Measurements from ENCODE around the gene SLC25A15.

The SLC25A15 gene

DNA sequence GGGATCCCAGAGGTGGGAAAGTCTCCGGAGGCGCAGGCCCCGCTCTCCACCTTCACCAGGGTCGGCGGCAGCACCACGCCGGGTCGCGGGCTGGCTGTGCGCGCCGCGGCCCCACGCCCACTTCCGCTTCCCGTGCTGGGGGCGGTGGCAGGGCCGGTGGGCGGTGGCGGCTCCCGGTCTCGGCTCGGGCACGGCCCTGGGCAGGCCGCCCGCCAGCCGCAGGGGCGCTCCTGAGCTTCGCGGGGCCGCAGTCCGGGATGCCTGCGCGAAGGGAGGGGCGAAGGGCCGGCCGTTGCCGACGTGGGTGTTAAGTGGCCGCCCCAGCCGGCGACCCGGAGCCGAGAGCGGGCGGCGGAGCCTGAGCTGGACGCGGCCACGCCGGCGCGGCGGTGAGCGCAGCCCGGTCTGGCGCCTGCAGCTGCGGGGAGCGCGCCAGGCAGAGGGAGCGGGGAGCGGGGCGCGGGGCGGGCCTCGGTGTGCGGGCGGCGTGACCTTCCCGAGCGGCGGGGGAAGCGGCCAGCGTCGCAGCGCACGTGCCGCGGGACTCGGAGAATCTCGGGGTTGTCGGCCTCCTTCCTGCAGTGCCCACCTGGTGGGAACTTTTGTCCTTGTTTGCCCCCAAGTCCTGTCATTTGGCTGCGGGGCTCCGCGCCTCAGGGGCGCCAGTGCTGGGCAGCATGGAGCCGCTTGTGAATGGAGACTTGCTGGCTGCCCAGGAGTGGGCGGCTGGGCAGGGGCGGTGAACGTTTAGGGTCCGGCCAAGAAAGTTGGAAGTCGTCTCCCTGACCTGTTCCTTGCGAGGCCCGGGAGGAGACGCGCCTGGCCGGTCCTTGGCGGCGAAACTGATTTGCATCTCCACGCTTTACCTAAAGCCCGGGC lies at the start of gene SLC25A15:
Gene SLC25A15 (plus strand): TSS at position 337 of the 879 bp plus-strand sequence. CDS start 3,616 bp downstream, outside the sequence.
- peak; percentile 33 to 52 for DNase-seq

DNA sequence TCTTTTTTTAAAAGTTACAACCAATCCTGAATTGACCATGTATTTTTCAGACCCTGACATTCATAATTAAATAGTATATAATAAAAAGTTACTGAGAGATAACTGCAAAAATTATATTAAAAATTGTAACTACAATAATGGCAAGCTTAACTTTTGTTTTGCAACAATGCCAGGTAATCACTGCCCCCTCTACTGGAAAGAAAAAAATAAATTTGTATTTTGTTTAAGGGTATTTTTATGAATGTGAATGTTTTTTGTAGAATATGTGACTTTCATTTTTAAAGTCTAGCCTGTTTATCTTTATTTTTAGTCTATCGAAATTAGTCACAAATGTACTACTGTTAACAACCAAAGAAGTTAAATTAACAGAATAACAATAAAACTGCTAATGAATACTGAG lies 40.1 kb upstream of the SLC25A15 start:
- no peak for DNase-seq

DNA sequence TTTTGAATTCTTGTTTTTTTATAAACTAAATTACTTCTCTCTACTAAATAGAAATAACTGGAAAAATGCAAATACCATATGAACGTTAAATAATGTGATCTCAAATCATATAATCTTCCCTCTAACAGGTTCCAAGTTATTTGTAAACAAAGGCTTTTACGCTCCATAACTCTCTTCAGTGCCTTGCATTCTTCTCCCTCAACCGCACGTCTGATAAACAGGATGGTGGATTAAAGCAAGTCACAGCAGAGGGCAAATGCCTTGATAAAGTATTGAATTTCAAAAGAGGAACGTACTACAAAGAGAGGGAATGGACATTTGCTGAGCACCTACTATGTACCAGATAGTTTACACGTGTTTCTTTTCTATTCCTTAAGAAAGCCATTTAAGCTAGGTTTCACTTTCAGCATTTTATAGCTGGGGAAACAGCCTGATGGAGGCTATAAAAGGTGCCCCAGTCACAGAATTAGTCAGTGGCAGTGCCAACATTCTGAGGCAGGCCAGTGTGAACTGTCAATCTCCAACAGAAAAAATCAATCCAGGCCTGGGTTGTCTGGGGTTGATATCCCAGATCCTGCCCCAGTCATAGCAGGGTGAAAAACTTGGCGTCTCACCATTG lies 34.2 kb upstream of the SLC25A15 start:
- no peak for DNase-seq

DNA sequence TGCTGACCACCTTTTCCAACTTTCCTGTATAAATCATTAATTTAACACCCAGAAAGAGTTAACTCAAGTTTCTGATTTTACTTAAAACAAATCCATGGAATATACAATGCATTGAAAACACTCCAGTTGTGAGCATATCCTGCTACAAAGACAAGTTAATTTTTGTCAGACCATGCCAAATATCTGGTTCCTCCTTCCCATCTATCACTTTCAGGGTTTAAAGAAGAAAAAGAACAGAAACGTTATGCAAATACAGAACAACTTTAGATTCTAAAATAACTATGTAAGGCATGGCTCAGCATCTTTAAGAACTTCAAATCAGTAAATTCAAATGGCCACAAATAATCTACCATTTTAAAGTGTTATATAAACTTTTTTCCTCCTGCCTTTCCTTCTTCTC lies 33.4 kb upstream of the SLC25A15 start:
- no peak for DNase-seq

DNA sequence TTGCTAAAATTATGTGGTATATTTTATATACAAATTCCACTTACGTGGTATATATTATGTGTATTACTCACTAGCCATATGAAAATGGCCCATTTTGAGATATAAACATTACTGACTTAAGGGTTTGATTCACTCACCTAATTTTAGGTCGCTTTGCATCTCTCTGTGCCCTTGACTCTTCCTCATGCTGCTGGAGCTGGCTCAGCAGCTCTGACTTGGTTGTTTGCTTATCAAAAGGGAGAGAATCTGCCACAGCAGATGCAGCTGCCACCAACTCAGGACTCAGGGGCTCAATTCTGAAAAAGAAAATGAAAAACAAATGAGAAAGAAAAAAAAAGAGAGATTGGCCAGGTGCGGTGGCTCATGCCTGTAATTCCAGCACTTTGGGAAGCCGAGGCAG lies 30.6 kb upstream of the SLC25A15 start:
- no peak for DNase-seq

DNA sequence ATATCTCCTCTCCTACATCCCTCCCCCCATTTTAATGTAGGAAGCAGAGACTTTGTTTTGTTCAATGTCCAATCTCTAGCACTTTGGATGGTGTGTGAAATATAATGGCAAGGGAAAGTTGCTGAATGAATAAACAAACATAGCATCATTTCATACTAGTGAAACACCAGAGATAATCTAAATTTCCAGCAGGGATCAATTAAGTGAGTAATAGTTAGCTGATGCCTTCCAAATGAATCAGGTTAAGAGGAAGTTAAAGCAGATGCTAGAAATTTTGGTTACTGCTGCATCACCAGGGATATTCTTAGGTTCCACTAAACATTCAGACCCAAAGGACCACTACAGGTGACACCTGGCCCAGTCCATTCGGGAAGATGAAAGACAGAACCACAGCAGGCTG lies 26.6 kb upstream of the SLC25A15 start:
- DNase-seq, result no peak

DNA sequence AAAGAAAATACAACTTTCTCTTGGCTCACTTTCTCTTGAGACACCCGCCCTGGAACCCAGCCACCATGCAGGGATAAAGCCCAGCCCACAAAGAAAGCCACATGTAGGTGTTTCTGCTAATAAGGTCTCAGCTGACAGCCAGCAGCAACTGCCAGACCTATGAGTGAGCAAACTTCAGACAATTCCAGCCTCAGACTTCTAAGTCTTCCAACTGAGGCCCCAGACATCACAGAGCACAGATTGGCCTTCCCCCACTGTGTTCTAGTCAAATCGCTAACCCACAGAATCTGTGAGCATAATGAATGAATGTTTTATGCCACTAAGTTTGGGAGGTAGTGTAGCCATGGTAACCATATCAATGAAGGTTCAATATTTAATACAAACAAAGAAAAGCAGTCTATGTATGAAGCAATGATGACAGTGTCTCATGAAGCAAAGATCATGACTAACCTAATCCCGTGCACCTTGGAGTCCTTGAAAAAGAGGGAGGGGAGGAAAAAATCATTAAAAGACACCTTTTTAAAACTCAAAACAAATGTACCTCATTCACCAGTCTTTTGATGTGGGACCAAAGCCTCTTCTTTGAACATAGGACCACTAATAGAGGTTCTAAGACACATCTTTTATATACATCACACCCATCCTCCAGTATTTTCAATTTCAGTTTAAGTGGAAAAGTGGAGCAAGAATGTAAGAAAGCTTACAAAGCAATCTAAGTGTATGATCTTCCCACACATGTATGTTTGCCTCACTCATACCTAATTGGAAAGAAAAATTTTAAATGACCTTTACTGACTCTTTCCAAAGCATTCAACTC lies 24.6 kb upstream of the SLC25A15 start:
- no peak for DNase-seq

DNA sequence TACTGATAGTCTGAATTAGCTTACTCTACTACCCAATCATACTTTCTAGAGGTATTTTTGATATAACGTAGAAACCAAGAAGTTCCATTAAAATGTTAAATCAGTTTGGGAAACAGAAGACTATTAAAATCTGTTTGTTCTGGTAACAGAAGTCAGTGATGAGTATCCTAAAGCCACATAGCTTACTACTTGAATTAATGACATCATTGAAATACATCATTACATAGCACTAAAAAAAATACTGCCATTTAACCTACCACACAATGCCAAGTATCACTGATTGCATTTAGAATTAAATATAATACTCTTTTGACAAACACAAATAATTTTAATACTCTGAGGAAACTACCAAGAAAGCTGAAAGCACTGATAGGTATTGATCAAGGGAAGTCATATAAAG lies 23.8 kb upstream of the SLC25A15 start:
- no peak for DNase-seq

DNA sequence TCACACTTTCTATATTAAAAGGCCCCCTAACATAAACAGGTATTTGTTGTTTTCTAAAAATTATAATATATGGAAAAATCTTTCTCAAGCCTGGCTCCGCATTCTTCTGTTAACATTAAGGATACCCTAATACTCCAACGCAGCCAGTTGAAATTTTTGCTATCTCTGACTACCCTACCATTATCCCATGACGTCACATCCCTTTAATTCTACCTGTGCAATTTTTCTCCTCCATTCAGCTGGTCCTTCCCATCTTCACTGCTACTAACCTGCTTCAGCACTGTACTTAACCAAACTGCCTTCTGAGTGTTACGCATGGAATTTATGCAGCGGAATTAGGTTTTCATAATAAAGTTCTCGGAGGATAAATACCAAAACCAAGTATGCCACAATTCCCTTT lies 19.4 kb upstream of the SLC25A15 start:
- DNase-seq, result no peak

DNA sequence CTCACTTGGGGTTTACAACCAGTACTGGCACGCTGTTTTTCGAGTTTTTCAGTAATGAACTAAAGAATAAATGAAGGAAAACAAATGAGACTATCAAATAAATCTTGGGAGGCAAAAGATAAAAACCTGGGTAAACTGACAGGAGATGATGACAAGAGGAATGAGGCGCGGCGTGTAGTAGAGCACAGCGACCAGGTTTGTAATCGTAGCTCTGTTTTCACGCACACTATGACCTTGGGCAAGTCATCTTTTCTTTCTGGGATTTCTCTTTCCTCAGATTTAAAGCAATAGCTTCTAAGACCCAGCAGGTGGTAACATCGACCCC lies 18.8 kb upstream of the SLC25A15 start:
- DNase-seq, result no peak

DNA sequence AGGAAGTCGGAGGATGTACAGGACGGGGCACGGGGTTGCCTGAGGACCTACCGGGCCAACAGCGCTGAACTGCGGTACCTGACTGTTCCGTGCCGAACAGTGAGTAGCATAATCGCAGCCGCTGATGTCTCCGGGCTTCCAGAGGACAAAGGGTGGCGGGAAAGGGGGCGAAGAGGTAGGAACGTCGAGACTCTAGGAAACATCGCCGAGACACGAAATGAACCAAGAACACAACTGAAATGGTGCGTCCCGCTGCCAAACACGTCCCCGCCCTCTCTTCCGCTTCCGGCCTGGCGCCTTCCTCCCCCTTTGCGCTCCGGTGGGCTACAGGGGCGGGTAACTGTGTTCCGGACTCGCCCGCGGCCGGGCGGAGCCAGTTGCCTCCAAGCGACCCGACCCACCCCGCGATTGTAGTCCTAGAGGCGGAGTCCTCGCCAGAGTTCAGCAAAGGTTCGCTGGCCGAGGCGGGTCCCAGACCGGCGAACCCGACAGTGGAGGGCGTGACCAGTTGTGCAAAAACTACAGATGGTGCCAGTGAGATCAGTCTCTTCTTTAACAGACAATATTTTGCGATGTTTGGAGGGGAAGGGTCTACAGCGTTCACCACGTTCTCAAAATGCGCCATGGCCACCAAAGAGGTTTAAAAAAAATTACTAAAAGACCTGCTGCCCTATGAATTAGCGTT lies 18.3 kb upstream of the SLC25A15 start, which contains the start of gene MRPS31:
Gene MRPS31 (minus strand): TSS at position 257 of the 685 bp plus-strand sequence. CDS start 54 bp downstream, at position 203.
- DNase-seq, result peak; percentile 89 to 93

DNA sequence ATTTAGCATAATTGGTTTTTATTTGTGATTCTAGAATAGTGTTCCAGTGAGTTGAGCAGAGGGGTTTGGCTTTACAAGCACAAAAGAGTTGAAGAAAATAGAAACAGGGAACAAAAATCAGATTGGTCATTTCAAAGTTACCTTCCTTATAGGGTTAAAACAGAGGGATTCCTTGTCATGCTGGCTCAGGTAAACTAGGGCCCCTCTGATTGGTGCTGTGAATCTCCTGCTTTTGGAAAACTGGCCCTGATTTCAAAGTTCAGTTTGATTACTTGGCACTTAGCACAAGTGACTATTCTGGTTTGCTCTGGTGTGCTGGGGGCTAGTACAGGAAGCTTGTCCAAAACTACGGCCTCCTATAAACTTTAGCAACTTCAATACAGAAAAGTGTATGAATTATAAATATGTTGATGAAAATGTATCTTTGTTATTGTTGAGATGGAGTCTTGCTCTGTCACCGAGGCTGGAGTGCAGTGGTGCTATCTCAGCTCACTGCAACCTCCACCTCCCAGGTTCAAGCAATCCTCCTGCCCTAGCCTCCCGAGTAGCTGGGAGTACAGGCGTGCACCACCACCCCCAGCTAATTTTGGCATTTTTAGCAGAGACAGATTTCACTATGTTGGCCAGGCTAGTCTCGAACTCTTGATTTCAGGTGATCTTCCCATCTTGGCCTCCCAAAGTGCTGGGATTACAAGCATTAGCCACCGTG lies 16.5 kb upstream of the SLC25A15 start:
- DNase-seq, result no peak

DNA sequence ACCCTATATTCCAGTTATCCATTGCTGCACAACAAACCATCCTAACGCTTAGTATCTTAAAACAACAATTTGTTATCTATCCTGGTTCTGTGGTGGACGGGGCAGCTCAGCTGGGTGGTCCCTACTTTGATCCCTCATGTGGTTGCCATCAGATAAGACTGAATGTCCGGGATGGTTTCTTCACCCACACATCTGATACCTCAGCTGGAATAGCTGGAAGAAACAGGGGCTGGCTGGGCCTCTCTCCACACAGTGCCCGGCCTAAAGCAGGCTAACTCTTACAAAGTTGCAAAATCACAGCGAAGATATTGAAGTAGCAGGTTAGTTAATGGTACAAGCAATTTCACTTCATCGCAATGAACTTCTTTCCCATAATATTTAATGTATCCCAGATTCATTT lies 14.7 kb upstream of the SLC25A15 start:
- DNase-seq, result no peak

DNA sequence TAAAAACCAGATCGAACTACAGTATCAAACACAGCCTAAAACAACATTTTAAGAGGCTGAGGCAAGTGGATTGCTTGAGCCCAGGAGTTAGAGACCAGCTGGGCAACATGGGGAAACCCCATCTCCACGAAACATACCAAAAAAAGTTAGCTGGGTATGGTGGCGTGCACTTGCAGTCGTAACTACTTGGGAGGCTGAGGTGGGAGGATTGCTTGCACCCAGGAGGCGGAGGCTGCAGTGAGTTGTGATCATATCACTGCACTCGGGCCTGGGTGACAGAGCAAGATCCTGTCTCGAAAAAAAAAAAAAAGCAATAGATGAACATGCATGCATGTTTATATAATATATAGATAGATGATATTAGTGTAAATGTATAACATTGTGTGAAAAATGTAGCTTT lies 13.2 kb upstream of the SLC25A15 start:
- no peak for DNase-seq

DNA sequence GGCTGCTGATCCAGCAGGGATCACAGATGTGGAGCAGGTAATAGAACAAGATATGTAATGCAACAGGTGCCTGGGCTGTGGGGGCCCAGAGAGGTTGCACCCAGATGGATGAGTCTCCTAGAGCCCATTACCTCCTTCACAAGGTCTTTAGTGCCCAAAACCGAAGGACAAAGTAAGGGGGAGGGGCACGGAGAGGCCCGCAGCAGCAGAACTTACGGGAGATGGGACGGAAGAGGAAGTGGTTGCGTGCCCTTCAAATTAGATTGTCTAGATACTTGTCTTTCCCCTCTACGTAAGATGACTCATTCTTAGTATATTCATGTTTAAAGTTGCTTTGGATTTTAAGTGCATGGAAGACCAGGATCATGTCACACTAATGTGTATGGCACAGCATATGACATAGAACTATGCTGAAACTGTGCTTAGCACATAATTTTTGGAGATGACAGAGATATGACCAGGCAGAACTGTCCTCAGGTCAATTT lies 12.7 kb upstream of the SLC25A15 start:
- DNase-seq, result no peak

DNA sequence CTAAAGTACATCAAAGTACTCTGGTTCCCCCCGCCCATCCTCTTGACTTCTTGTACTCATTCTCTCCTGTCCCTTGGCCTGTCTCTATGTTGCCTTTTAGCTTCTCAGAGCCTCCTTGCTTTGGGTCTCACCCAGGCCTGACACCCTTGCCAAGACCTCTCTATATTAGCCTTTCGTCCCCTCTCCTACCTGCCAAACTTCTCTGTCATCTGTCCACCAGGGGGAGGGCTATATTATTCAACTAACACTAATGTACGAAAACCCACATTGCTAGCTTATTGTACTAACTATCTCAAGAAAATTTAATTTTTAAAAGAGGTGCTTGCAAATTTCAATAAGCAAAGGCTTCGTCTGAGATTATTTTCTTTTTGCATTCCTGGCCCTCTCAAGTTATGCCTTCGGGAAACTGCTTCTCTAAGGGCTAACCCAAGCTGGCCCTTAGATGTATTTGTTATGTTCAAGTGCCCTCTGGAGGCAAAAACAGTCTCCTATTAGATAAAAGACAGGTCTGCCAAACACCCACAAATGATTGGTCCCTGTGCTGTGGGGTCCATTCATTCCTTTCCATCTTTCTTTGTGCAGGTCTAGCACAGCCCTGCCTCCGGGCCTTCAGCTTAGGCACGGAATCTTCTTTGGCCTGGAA lies 12.1 kb upstream of the SLC25A15 start:
- peak; percentile 6 to 66 for DNase-seq

DNA sequence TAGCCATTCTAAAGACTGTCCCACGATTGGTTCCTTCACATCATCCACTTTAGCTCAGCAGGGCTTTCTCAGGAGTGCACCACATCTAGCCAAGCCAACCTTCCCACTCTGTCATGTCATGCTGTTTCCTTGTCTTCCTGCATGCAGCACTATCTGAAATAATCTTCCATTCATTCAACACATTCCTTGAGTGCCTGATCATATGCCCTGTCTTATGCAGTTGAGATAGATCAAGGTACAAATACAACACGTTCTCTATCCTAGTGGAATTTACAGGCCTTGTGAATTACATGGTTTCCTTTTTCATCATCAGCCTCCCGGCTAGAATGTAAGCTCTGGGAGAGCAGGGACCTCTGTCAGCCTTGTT lies 11.6 kb upstream of the SLC25A15 start:
- no peak for DNase-seq

DNA sequence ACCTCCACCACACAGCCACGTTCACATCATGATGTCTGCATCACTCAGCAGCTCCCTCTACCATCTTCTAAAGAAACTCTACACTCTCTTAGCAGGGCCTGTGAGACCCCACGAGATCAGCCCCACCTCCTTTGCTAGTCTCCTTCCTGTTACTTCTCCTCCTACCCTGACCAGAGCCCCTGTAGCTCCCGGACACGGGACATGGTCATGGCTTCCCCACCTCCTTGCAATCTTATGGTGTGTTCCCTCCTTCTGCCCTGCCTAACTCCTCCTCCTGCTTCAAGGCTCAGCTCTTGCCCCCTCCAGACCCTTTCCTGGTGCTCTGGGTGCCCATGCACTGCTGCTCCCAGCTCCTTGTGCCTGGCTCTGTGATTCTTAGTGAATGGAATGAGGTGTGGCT lies 10.4 kb upstream of the SLC25A15 start:
- DNase-seq, result no peak

DNA sequence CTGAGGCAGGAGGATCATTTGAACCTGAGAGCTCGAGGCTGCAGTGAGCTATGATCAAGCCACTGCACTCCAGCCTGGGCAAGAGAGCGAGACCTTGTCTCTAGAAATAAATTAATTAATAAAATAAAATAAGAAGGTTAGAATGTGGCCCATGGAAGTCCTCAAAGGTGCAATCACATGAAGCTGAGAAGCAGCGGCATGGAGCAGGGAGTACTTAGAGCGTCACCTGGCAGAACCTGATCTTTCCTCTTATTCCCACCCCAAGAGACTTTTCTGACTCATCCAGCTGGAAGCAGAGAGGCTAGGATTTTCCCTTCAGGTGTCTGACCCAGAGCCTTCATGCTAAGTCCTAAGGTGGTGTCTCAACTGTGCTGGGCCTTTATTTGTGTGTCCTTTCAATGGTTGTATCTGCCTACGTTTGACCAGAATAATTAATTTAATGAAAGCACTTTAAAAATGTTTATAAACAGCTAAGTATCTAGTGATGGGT lies 9.6 kb upstream of the SLC25A15 start:
- no peak for DNase-seq

DNA sequence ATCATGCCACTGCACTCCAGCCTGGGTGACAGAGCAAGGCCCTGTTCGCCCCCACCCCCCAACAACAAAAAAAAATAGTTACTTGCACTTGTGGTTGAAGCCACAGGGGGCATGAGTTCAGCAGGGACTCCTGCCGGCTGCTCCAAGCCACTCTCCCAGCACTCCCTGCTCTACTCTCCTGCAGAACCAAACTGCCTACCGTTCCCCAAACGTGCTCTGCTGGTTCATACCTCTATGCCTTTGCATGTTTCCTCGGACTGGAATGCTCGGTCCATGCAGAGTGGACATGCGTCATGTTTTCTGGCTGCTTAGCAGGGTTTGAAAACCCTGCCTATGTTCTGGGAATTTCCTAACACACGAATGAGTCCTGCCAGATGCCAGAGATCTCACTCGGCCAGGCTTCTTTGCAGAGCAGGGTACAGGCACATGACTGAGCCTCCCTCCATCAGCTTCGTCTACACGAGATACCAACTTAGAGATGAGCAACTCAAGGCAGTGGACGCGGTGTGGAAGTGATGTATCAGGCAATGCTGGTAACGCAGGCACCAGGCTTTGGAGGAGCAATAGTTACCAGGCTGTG lies 8.5 kb upstream of the SLC25A15 start:
- no peak for DNase-seq

DNA sequence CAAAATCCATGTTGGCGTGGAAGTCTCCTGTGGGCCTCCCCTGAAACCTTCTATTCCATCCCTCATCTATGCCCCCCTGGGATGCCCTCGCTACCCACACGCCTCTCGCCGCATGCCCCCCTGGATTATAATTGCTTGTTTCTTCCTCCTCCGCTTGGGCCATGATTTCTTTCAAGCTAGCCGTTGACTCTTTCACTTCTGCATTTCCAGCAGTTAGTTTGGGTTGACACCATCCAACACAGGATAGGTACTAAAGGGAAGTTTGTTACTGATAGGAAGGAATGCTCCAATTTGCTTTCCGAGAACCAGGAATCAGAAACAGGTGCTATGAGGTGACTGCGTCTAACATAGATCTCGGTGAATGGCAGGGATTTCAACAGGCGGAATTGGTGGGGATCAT lies 7.7 kb upstream of the SLC25A15 start:
- no peak for DNase-seq

Data from hippocampal formation (tissue), 2 donors.